OCI-LY3 (cell line): ENCODE data around the gene CREB3L1.

Experiments used
- H2AFZ ChIP-seq: fragments of 200-600, 300-600 bp; shearing (Covaris generic); 2 replicates; pipeline ENCODE4 v1.6.0; 2014; ENCODE audit warnings: antibody characterized with exemption, low read depth, low read length
- H3K27ac ChIP-seq: fragments of 200-600, 300-600 bp; sonication (generic); 2 replicates; pipeline ENCODE4 v1.5.1; 2014; ENCODE audit warnings: mild to moderate bottlenecking, low read length, moderate library complexity, mixed read lengths
- H3K27me3 ChIP-seq: fragments of 200-600, 300-600 bp; sonication (generic); 2 replicates; pipeline ENCODE4 v1.6.1; 2014; ENCODE audit warnings: low read depth, low read length, mixed read lengths
- H3K36me3 ChIP-seq: fragments of 200-600, 300-600 bp; sonication (generic); replicated peaks from 2 replicates; pipeline ENCODE3; 2014; ENCODE audit warnings: low read depth, low read length, mixed read lengths
- H3K4me1 ChIP-seq: fragments of 300-600, 200-600 bp; sonication (generic); 2 replicates; pipeline ENCODE4 v1.6.1; 2014; ENCODE audit warnings: low read length, mixed read lengths
- H3K4me2 ChIP-seq: fragments of 200-600, 300-600 bp; sonication (generic); 2 replicates; pipeline ENCODE4 v1.6.1; 2014; ENCODE audit warnings: low read length, mixed read lengths
- H3K4me3 ChIP-seq: fragments of 300-600, 200-600 bp; sonication (generic); 2 replicates; pipeline ENCODE4 v1.5.1; 2014; ENCODE audit warnings: antibody characterized with exemption, mild to moderate bottlenecking, low read length, moderate library complexity
- H3K79me2 ChIP-seq: fragments of 300-600, 200-600 bp; shearing (Covaris generic); 2 replicates; pipeline ENCODE4 v1.6.1; 2014; ENCODE audit warnings: mild to moderate bottlenecking, low read length, mixed read lengths
- H3K9ac ChIP-seq: fragments of 300-600, 200-600 bp; shearing (Covaris generic); 2 replicates; pipeline ENCODE4 v1.6.0; 2014; ENCODE audit warnings: mild to moderate bottlenecking, low read length, moderate library complexity
- H3K9me3 ChIP-seq: fragments of 200-600, 300-600 bp; shearing (Covaris generic); 2 replicates; pipeline ENCODE4 v1.6.1; 2014; ENCODE audit warnings: low read length, mixed read lengths; ENCODE audit not compliant: insufficient read depth
- H4K20me1 ChIP-seq: fragments of 200-600, 300-600 bp; sonication (generic); 2 replicates; pipeline ENCODE4 v1.6.1; 2016; ENCODE audit warnings: low read length, mixed read lengths; ENCODE audit not compliant: insufficient read depth
- EZH2phosphoT487 ChIP-seq: fragments of 200-600 bp; shearing (Covaris generic); IDR thresholded peaks from 2 replicates; pipeline ENCODE4 v1.6.1; 2018; ENCODE audit warnings: antibody characterized with exemption, mixed run types, low read depth
- TF ChIP-seq, protein P1 (sequence below): fragments of 200-600, 300-600 bp; sonication (generic); IDR thresholded peaks from 2 replicates; pipeline ENCODE4 v1.5.1; 2014; ENCODE audit warnings: antibody characterized with exemption, low read length, low read depth

Gene CREB3L1

DNA sequence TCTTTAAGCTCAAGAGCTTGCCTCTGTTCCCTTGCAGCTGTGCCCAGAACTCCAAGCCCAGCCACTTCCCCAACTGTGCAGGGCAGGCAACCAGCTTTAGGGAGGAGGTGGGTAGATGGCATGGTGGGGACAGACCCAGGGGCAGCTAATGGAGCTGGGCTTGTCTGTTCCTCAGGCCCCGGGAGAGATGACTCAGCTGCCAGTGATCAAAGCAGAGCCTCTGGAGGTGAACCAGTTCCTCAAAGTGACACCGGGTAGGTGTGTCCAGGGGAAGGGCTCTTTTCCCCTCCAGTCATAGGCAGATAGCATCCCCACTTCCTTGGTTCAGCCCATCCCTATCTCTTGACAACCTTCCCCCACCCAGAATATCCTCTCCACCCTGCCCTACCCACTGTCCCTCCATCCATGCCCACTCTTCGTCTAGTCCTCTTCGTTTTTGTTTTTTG is 32.4 kb downstream of the CREB3L1 start:
- Histone ChIP-seq H2AFZ (no peak overlapping the region), H4K20me1 (no peaks in the 10 kb centered on the region), H3K4me3 (peak overlapping the region; percentile 1; the same call in 1 of the 2 replicates), H3K27ac (peak overlapping the region; percentile 49), H3K4me1 (peaks cover 42% of the 10 kb centered on the region), H3K9me3 (no peaks in the 10 kb centered on the region), H3K79me2 (no peaks in the 10 kb centered on the region), H3K9ac (peak overlapping the region; percentile 28), H3K36me3 (no peaks in the 10 kb centered on the region), H3K4me2 (peak overlapping the region; percentile 47), H3K27me3 (no peaks in the 10 kb centered on the region)
- TF ChIP-seq, protein P1, sequence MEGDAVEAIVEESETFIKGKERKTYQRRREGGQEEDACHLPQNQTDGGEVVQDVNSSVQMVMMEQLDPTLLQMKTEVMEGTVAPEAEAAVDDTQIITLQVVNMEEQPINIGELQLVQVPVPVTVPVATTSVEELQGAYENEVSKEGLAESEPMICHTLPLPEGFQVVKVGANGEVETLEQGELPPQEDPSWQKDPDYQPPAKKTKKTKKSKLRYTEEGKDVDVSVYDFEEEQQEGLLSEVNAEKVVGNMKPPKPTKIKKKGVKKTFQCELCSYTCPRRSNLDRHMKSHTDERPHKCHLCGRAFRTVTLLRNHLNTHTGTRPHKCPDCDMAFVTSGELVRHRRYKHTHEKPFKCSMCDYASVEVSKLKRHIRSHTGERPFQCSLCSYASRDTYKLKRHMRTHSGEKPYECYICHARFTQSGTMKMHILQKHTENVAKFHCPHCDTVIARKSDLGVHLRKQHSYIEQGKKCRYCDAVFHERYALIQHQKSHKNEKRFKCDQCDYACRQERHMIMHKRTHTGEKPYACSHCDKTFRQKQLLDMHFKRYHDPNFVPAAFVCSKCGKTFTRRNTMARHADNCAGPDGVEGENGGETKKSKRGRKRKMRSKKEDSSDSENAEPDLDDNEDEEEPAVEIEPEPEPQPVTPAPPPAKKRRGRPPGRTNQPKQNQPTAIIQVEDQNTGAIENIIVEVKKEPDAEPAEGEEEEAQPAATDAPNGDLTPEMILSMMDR = no peak
- no peak for TF ChIP-seq EZH2phosphoT487

DNA sequence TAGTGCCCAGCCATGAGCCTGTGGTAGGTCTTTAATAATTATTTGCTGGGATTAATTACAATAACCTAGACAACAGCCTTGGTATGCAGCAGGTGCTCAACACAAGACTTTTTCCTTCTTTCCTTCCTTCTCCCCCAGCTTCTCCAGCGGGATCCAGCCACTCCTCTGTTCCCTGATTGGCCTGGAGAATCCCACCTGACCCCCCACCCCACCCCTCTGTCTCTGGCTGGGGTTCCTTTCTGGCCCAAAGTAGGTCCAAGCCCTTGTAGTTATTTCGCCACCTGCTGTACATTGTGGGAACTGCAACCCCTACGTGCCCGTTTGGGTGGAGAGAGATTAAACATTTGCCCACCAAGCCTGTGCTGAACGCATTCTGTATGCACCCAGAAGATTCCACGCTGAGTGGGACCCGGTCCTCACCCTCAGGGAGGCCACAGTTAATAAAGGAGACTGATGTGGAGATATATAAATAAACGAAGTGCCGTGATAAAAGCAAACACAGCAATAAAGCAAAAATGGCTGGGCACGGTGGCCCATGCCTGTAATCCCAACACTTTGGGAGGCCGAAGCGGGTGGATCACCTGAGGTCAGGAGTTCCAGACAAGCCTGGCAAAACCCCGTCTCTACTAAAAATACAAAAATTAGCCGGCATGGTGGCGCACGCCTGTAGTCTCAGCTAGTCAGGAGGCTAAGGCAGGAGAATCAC is 37.7 kb downstream of the CREB3L1 start:
- no peak for TF ChIP-seq EZH2phosphoT487
- TF ChIP-seq, protein P1 = peak; percentile 85
- no peaks in the 10 kb centered on the region for H3K36me3 ChIP-seq
- peak overlapping the region; percentile 44; the same call in 1 of the 2 replicates for H2AFZ ChIP-seq
- H4K20me1 ChIP-seq = no peaks in the 10 kb centered on the region
- no peak overlapping the region for H3K9ac ChIP-seq
- peak overlapping the region; percentile 35 for H3K4me2 ChIP-seq
- peaks cover 22% of the 10 kb centered on the region for H3K4me1 ChIP-seq
- H3K27me3 ChIP-seq = no peaks in the 10 kb centered on the region
- H3K79me2 ChIP-seq = no peaks in the 10 kb centered on the region
- no peaks in the 10 kb centered on the region for H3K9me3 ChIP-seq
- no peak overlapping the region for H3K4me3 ChIP-seq
- H3K27ac ChIP-seq = no peak overlapping the region

GRCh38 chr11:46315783-46316563 is 38.5 kb downstream of the CREB3L1 start:
- no peaks in the 10 kb centered on the region for H3K27me3 ChIP-seq
- TF ChIP-seq, protein P1 = no peak
- TF ChIP-seq EZH2phosphoT487 = no peak
- H4K20me1 ChIP-seq = no peaks in the 10 kb centered on the region
- H3K9me3 ChIP-seq = no peaks in the 10 kb centered on the region
- H3K4me1 ChIP-seq = peaks cover 18% of the 10 kb centered on the region
- H3K27ac ChIP-seq = no peak overlapping the region
- H3K36me3 ChIP-seq = no peaks in the 10 kb centered on the region
- no peaks in the 10 kb centered on the region for H3K79me2 ChIP-seq
- no peak overlapping the region for H3K4me3 ChIP-seq
- no peak overlapping the region for H3K4me2 ChIP-seq
- H3K9ac ChIP-seq = no peak overlapping the region
- no peak overlapping the region for H2AFZ ChIP-seq

- Histone ChIP-seq H3K27me3 (no peaks in the 10 kb centered on the region), H3K79me2 (no peaks in the 10 kb centered on the region), H3K4me2 (peak overlapping the region; percentile 42), H4K20me1 (no peaks in the 10 kb centered on the region), H3K9me3 (no peaks in the 10 kb centered on the region), H3K27ac (peak overlapping the region; percentile 58), H3K4me3 (peak overlapping the region; percentile 35; the same call in 1 of the 2 replicates), H3K4me1 (peaks cover 18% of the 10 kb centered on the region), H3K36me3 (no peaks in the 10 kb centered on the region), H2AFZ (peak overlapping the region; percentile 92), H3K9ac (peak overlapping the region; percentile 38; the same call in 1 of the 2 replicates)
- TF ChIP-seq, protein P1 = no peak
- TF ChIP-seq EZH2phosphoT487 = no peak
These were observed 41.6 kb downstream of the CREB3L1 start for GRCh38 chr11:46319074-46319453.
